ENCODE results near the gene FBXL7.

Gene FBXL7

GRCh38 chr5:15510092-15510491 lies 10.1 kb downstream of the FBXL7 start:
- TF ChIP-seq ZNF70 (CRISPR knock-in tag; IDR thresholded peaks at IDR 0.05) (no peak), ESRRG (CRISPR knock-in tag; IDR thresholded peaks at IDR 0.05) (no peak), TSHZ2 (CRISPR knock-in tag; IDR thresholded peaks at IDR 0.05) (no peak), CSRNP3 (CRISPR knock-in tag; IDR thresholded peaks at IDR 0.05) (no peak), CREB5 (CRISPR knock-in tag; IDR thresholded peaks at IDR 0.05; ENCODE audit: low read depth) (no peak), ZC3H10 (CRISPR knock-in tag; IDR thresholded peaks at IDR 0.05) (no peak), SNAI2 (CRISPR knock-in tag; IDR thresholded peaks at IDR 0.05) (no peak), ZFP3 (CRISPR knock-in tag; IDR thresholded peaks at IDR 0.05) (no peak), TCF4 (CRISPR knock-in tag; IDR thresholded peaks at IDR 0.05; ENCODE audit: borderline replicate concordance) (no peak), POU6F1 (CRISPR knock-in tag; IDR thresholded peaks at IDR 0.05; ENCODE audit: borderline replicate concordance, low read depth) (no peak), ARNTL (CRISPR knock-in tag; IDR thresholded peaks at IDR 0.05; ENCODE audit: borderline replicate concordance, low read depth) (no peak), OSR1 (CRISPR knock-in tag; IDR thresholded peaks at IDR 0.05) (no peak), PATZ1 (CRISPR knock-in tag; IDR thresholded peaks at IDR 0.05; ENCODE audit: borderline replicate concordance) (no peak), ZFP30 (CRISPR knock-in tag; IDR thresholded peaks at IDR 0.05) (no peak), RARB (CRISPR knock-in tag; IDR thresholded peaks at IDR 0.05) (no peak), PPARA (CRISPR knock-in tag; IDR thresholded peaks at IDR 0.05; ENCODE audit: borderline replicate concordance) (no peak), TOX (CRISPR knock-in tag; IDR thresholded peaks at IDR 0.05; ENCODE audit: borderline replicate concordance) (no peak), CSDC2 (CRISPR knock-in tag; IDR thresholded peaks at IDR 0.05) (no peak)
- peak; percentile 79 for ATAC-seq

GRCh38 chr5:15510831-15511230 lies 10.9 kb downstream of the FBXL7 start:
- no peak; the same call in 2 of the 3 replicates for ATAC-seq
- no peak for TF ChIP-seq ISL1 (CRISPR knock-in tag; IDR thresholded peaks at IDR 0.05)
- no peak for TF ChIP-seq RARB (CRISPR knock-in tag; IDR thresholded peaks at IDR 0.05)

- TF ChIP-seq ZNF70 (CRISPR knock-in tag; IDR thresholded peaks at IDR 0.05), result peak; percentile 83
- TF ChIP-seq ZNF565 (CRISPR knock-in tag; conservative IDR thresholded peaks at IDR 0.05; ENCODE audit: low read depth), result no peak
- ATAC-seq, result no peak
Measured at GRCh38 chr5:15513431-15513830, 13.5 kb downstream of the FBXL7 start.

GRCh38 chr5:15513911-15514310 lies 13.9 kb downstream of the FBXL7 start:
- ATAC-seq, result no peak
- TF ChIP-seq BACH2 (CRISPR knock-in tag; IDR thresholded peaks at IDR 0.05; ENCODE audit: borderline replicate concordance) (no peak), ZFP30 (CRISPR knock-in tag; IDR thresholded peaks at IDR 0.05) (no peak), OSR1 (CRISPR knock-in tag; IDR thresholded peaks at IDR 0.05) (no peak), CSRNP3 (CRISPR knock-in tag; IDR thresholded peaks at IDR 0.05) (no peak), POU6F1 (CRISPR knock-in tag; IDR thresholded peaks at IDR 0.05; ENCODE audit: borderline replicate concordance, low read depth) (no peak), ZC3H10 (CRISPR knock-in tag; IDR thresholded peaks at IDR 0.05) (no peak), TSHZ2 (CRISPR knock-in tag; IDR thresholded peaks at IDR 0.05) (no peak), ZNF565 (CRISPR knock-in tag; conservative IDR thresholded peaks at IDR 0.05; ENCODE audit: low read depth) (no peak), TOX (CRISPR knock-in tag; IDR thresholded peaks at IDR 0.05; ENCODE audit: borderline replicate concordance) (no peak)
